Stimulated activated CD4-positive, alpha-beta T cell treated with anti-CD3 and anti-CD28 coated beads, Interleukin-15, amount 100 ng/mL, for 24 hours (primary cell): Measurements from ENCODE around the gene ABHD14A.
"Not testable (repeated sequence)": the region's sequence is repeated elsewhere in the genome, so short reads cannot be mapped to it uniquely, and the experiment has no call there.

Experiments
- DNase-seq: peaks from one replicate; pipeline ENCODE4 v3.0.0-alpha.2; 2020

Gene ABHD14A

GRCh38 chr3:51974963-51975851, at the start of gene ABHD14A:
TSS of gene ABHD14A (plus strand) at chr3:51975064. CDS start at chr3:51975136, 72 bp downstream.
- peak; percentile 79 for DNase-seq

DNA sequence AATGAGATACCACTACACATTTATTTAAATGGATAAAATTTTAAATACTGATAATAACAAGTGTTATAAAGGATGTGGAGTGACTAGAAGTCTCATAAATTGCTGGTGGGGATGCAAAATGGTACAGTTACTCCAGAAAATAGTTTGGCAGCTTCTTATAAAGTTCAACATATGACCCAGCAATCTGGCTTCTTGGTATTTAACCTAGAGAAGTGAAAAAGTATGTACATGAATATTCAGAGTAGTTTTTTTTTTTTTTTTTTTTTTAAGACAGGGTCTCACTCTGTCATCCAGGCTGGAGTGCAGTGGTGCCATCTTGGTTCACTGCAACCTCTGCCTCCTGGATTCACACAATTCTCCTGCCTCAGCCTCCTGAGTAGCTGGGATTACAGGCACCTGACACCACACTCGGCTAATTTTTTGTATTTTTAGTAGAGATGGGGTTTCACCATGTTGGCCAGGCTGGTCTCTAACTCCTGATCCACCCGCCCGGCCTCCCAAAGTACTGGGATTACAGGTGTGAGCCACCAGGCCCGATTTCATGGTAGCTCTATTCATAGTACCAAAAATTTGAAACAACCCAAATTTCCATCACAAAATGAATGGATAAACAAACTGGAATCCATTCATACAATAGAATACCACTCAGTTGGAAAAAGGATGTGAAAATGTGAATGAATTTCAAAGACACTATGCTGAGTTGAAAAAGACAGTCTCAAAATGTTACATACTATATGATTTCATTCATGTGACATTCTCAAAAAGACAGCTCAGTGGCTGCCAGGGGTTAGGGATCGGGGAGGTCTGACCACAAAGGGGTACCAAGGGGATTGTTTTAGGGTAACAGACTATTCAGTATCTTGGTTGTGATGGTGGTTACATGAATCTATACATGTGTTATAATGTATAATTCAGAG, 47.5 kb upstream of the ABHD14A start:
- DNase-seq = no peak

DNA sequence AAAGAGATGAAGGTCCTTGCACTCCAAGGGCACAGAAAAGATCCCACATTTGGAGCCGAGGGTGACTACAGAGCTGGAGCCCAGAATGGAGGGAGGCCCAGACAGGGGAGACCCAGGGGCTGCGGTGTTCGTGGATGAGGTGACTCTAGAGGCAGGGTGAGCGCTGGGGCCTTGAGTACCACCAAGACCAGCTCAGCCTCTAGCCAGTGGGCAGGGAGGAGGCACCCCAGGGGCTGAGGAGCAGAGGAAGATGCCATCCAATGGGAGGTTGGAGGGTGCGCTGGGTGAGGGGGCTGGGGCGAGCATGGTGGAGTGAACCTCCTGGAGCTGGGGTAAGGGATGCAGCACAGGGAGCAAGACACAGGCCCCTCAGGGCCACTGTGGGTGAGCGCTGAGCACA, 46.4 kb upstream of the ABHD14A start:
- DNase-seq = no peak

DNA sequence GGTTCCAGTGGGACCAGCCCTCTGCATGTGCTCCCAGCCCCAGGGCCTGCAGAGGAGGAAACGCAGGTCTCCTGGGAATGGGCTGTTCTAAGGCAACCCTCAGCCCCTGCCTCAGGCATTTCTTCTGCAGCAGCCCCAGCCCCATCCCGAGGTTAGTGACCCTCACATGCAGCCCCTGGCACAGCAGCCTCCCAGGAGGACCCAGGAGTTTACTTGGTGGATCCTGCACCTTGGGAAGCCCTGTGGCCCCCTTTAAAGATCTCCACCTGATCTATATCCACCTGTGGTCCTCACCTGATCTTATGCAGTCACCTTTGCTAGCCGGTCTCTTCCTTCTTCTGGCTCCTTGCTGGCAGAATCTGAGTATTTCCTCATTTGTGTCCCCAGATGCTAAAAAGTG, 45.9 kb upstream of the ABHD14A start:
- DNase-seq = not testable (repeated sequence)

GRCh38 chr3:51929420-51930003, 45.4 kb upstream of the ABHD14A start:
- DNase-seq = no peak

GRCh38 chr3:51930439-51930838, 44.4 kb upstream of the ABHD14A start:
- DNase-seq = no peak

DNA sequence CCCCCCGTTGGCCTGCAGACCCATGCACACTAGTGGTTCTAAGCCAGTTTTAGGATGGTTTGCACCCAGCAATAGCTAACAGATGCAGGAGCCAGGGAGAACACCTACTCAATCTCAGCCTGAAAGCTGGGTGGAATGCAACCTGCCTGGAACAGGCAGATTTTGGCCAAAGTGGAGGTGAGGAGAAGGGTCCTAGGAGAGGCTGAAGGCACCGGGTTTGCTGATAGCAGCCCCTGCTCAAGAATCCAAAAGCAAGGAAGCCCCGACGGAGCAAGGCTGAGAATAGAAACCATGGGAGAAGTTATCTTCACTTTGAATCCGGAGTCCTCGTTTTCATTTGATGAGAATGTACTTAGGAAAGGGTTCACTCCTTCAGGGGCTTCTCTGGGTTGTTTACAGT, 43.1 kb upstream of the ABHD14A start:
- no peak for DNase-seq

DNA sequence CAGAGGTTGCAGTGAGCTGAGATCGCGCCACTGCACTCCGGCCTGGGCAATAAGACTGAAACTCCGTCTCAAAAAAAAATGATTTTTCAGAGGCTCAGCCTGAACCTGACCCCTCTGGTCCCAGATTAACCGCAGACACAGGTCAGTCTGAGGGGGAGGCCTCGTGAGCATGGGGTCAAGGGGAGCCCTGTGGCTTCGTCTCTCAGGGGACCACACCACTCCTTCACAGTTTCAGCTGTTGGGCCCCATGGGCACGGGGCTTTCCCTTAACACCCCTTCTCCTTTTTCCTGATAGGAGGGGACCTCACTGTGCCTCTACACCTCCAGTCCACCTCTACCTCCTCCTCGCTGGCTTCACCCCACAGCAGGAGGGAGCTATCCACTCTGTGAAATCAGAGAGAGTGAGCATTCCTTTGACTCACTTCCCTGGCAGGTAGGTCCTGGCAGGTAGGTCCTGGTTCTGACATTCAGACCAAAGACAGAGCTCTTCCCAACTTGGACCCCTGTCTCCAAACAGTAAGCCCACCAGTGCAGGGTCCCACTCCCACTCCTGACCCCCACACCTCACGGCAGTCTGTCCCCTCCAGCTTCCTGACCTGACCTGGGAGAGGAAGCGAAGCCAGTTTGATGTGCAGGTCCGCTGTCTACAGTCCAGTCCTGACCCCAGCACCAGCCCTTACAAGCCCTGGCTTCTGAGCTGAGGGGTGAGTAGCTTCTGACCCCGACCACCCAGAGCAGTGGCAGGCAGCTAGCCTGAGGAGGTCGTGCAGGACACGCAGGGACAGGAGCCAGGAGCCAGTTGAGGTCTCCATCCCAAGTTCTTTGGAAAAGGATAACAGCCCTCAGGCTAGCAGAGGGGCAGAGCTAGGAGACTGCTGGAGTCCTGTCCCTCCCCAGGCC, 42.1 kb upstream of the ABHD14A start:
- DNase-seq = no peak

DNA sequence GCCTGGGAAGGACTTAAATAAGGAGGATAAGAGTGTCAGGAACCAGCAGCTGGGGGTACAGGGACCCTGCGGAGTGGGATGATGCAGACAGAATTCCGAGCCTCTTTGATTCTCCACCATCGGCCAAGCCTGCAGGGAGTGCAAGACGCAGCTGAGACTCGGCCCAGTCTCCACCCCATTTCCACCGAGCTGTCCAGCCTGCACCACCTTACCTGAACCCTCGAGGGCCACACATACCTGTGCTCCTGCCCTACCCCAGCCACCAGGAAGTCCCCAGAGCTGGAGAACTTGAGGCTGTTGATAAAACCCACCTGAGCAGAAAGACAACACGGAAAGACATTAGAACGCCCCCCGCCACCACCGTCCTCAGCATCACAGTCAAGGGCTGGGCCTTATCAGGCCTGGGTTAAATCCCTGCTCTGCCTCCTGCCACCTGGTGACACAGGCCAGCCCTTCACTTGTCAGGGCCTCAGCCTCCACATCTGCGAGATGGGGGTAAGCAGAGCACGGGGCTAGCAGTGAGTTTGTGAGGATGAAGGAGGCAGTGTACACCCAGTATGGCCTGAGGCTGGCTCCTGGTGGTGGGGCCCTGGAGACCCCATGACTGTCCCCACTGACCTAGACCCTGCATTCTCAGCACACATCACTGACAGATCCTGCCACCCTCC, 41.3 kb upstream of the ABHD14A start:
- no peak for DNase-seq

DNA sequence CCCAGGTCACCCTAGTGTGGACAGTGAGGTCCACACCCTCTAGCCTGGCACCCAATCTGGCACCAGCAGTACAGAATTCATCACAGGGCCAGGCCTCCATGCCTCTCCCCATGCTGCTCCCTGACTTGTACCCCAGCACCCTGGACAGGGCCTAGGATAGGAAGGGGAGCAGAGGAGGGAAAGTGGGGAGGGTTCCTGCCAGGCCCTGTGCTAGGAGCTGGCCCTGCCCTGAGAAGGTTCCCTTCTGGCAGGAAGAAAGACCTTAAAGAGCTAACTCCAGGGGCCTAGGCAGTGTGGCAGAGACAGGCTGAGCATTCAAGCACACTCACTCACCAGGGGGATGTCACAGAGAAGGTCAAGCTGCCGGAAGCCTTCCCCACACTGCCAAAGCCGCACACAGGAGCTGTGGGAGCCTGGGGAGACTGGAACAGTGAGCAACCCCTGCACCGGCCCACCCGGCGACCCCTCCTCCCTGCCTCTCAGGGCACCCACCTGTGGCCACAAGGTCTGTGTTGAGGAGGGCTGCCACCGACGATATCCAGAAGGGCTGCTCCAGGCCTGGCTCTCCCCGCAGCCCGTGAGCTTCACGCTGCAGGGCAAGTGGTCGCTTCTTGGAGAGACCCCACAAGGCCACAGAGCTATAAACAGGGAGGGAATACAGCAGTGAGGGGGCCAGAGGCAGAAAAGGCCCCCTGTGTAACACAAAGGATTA, 40.6 kb upstream of the ABHD14A start:
- DNase-seq = no peak

- DNase-seq = no peak
Measured at GRCh38 chr3:51934991-51935885, 39.6 kb upstream of the ABHD14A start.

DNA sequence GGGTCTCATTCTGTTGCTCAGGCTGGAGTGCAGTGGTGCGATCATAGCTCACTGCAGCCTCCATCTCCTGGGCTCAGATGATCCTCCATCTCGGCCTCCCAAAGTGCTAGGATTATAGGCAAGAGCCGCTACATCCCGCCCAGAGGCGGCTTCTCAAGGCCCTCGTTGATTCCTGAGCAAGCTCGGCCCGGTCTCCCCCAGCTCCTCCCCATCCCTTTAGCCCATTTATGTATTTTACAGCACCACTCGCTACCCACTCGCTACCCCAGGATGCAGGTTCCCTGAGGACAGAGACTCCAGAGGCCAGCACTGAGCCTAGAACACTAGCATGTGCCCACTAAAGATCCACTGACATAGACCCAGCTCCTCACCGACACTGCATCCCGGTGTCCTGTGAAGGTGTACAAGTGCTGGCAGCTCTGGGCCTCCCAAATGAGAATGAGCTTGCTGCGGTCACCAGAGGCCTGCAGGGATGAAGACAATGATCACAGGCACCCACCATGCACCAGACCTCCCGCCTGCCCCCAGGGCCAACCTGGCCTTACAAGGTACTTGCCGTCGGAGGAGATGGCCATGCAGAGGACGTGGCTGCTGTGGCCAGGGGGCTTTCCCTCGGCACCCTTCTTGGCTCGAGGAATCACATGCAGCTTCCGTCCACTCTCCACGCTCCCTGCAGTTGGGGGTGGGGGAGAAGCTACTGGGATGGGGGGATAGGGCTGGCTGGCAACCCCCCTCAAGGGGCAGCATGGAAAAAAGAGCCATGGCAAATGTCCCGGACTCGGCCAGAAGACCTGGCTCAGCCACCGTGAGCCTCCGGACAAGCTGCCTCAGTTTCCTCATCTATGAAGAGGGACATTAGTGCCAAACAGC, 38.7 kb upstream of the ABHD14A start:
- DNase-seq = no peak

- no peak for DNase-seq
Measured at GRCh38 chr3:51937014-51937413, 37.9 kb upstream of the ABHD14A start.

DNA sequence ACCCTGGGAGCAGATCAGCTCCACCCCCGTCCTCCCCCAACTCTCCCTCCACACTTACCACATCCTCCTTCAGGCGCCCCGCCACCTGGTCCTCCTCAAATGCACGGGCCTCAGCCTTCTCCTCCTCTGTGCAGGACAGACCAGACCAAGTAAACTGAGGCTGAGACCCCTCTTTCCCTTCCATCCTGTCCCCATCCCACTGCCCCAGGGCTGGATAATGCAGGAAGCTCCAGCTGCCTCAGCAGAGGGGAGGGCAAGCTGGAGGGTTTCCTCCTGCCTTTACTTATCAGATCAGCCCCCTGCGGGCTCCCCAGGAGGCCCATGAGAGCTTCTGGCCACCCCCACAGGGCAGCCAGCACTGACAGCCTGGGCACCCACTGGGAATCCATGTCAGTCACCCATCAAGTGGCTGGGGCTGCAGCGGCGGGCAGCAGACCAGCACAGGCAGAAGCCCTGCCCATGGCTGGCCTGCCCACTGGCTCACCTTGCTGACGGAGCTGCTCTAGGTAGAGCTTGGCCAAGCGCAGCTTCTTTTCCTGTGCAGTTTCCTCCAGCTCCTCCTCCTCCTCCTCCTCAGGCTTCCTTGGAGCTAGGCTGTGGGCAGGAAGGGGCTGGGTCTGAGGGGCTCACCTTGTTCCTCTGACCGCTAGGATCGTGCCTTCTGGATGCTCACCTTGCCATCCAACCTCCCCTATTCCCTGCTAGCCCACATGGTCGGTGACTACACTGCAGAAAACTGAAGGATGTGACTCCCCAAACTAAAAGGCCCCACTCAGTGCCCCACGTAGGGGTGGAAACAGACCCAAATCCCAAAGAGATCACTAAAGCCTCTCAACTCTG, 37.0 kb upstream of the ABHD14A start:
- no peak for DNase-seq

- DNase-seq = no peak
Measured at GRCh38 chr3:51938780-51939425, 36.0 kb upstream of the ABHD14A start.

GRCh38 chr3:51940648-51941462, 34.0 kb upstream of the ABHD14A start:
- DNase-seq = no peak

DNA sequence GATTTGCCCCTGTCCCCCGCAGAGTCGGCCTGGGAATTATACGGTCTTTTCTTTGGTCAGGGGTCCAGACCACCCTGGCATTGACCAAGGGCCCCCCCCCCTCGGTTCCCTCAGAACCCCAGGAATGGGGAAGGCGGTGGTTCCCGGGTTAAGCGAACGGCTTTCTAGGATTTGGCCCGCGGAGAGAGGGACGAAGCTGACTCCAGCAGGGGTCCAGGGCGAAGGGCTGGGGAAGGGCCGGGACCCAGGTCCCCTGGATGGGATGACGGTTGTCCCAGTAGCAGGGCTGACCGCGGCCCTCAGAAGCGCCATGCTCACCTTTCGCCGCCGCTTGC, 33.4 kb upstream of the ABHD14A start:
- DNase-seq = no peak
